ENCODE data around the gene CLINT1. TPM values are rescaled to one million over a fixed set of nuclear protein-coding genes. Genes with fewer than 3 reads are reported as not detected.

The CLINT1 gene
- total and polyA plus RNA-seq, 2 of the 13 experiments (the other 11 are each of a cell fraction or from before 2014, with no cell fraction given) = 64.0 to 104 TPM

DNA sequence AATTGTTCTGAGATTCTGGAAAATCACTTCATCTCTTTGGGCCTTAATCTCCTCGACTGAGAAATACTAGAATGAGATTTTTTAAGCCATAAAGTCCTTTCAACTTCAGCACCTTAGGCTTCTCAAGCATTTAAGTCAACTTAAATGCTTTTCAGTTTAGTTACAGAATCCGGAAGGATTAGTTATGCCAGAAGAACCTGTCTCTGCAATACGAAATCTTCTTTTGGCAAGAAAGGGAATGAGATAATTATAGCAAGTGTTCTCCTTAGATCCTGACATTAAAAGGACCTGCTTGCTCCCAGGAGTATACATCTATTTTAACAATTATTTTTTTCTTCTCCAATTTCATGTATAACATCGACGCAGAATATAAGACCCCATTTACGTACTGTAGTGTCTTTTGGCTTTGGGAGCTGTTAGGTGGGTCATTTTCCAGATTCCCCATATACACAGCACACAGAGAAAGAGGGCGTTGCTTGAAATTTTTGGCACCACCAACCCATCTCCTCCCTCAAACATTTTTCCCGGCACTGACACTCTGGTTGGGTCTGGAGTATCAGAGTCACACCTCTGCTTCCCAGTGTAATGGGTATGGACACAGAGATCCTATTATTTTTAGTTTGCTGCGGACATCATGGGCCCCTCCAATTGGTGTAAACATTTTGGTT is 43.6 kb upstream of the CLINT1 start (continued):
- TF ChIP-seq, protein P1, sequence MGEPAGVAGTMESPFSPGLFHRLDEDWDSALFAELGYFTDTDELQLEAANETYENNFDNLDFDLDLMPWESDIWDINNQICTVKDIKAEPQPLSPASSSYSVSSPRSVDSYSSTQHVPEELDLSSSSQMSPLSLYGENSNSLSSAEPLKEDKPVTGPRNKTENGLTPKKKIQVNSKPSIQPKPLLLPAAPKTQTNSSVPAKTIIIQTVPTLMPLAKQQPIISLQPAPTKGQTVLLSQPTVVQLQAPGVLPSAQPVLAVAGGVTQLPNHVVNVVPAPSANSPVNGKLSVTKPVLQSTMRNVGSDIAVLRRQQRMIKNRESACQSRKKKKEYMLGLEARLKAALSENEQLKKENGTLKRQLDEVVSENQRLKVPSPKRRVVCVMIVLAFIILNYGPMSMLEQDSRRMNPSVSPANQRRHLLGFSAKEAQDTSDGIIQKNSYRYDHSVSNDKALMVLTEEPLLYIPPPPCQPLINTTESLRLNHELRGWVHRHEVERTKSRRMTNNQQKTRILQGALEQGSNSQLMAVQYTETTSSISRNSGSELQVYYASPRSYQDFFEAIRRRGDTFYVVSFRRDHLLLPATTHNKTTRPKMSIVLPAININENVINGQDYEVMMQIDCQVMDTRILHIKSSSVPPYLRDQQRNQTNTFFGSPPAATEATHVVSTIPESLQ (CRISPR knock-in tag; conservative IDR thresholded peaks at IDR 0.05) = no peak
- no peak for TF ChIP-seq STAG1 (CRISPR knock-in tag; IDR thresholded peaks at IDR 0.05)
- TF ChIP-seq ETV5 (CRISPR knock-in tag; IDR thresholded peaks at IDR 0.05; ENCODE audit: borderline replicate concordance) = no peak

DNA sequence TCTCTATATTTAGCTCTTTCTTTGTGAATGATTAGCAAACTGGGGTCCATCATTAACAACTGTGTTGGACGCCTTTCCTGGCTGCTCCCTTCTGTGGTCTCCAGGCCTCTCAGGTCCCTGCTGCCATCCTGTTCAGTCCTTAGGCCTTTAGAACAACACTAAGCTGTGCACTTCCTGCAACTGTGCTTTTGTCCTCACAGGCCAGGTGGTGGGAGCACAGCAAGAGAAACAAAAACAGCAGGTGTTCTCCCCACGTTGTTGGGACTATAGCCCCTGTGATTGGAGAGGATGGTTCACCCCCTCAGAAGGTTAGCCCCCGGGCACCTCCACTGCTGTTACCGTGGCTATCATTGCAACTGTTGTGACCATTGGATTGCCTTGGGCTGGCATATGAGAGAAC is 41.7 kb upstream of the CLINT1 start:
- FAIRE-seq (no peak), ATAC-seq (no peak), DNase-seq (ENCODE audit: low spot score) (no peak)
- Histone ChIP-seq H3K4me3 (replicated peaks in 1 of 3; ENCODE audit: insufficient read depth in 1 of 3, low read depth in 2 of 3, low read length in 3 of 3) (no peak overlapping the region), H2AFZ (ENCODE audit: low read length) (no peak overlapping the region), H3K4me1 (ENCODE audit: insufficient read depth, low read length) (no peaks in the 10 kb centered on the region), H3K27ac (ENCODE audit: extremely low read length, insufficient read depth, low read length) (no peak overlapping the region), H3K9ac (ENCODE audit: insufficient read depth, low read depth, low read length) (no peak overlapping the region), H3K9me3 (ENCODE audit: low read length) (no peaks in the 10 kb centered on the region), H3K36me3 (replicated peaks in 1 of 2; ENCODE audit: control insufficient read depth in 1 of 2, insufficient read depth in 2 of 2, low read length in 2 of 2) (no peaks in the 10 kb centered on the region), H3K4me2 (ENCODE audit: low read depth, low read length) (no peak overlapping the region; the same call in 1 of the 2 replicates), H4K20me1 (ENCODE audit: insufficient read depth, low read length) (no peaks in the 10 kb centered on the region), H3K27me3 (ENCODE audit: control insufficient read depth in 1 of 2, insufficient read depth in 2 of 2, low read length in 2 of 2) (peaks cover 0 to 5% of the 10 kb centered on the region in 2 experiments; a peak in 1 of 5 replicates), H3K79me2 (ENCODE audit: insufficient read depth, low read length) (no peaks in the 10 kb centered on the region)
- in situ Hi-C loops (cut with HindIII; ENCODE audit: extremely low pct_ligation_motif_present, low pct_unique_long_range_greater_than_20kb) = no loop called here
- CTCF ChIA-PET (ENCODE audit: low intra/inter-chr PET ratio, low total read pairs) = no interaction called here
- TF ChIP-seq ZNF350 (CRISPR knock-in tag; IDR thresholded peaks at IDR 0.05; ENCODE audit: borderline replicate concordance, low read depth) = no peak
- TF ChIP-seq PHF8 (CRISPR knock-in tag; IDR thresholded peaks at IDR 0.05) = no peak
- TF ChIP-seq ADNP (CRISPR knock-in tag; IDR thresholded peaks at IDR 0.05) = no peak
- POLR2A ChIA-PET = no interaction called here
- 11% methylated on average over 4 of the region's 4 CpGs for WGBS (ENCODE audit: low lambda C conversion rate)
- intact Hi-C loops (cut with micrococcal nuclease; ENCODE audit: unreplicated experiment) = no loop called here
- no TSS peak for BruUV-seq (replicated peaks)

Measured in HepG2 (cell line).